Activated naive CD8-positive, alpha-beta T cell treated with anti-CD3 and anti-CD28 coated beads, Interleukin-2, amount 50 U/mL, for 16 hours (primary cell): ENCODE results near the gene PTPRR.
"Not testable (repeated sequence)": the region's sequence is repeated elsewhere in the genome, so short reads cannot be mapped to it uniquely, and the experiment has no call there.

Experiments
- DNase-seq: peaks from one replicate; pipeline ENCODE4 v3.0.0-alpha.2; 2020; ENCODE audit warnings: low read depth, low spot score

The PTPRR gene

DNA sequence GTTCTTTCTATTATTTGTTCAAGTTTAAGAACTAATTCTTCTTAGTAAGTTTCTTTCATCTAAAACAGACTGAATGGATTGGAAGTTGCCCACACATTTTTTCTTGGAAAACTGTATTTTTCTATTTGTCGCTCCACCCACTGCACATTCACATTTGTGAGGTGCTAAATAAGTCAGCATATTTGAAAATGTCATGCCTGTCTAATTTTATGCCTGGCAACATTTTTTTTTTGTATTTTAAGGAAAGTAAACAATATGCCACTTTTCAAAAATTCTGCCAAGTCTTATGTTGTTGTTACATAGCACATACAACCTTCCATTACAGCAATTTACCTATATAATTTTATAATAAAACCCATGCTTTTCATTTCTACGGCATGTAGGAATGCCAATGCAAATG lies 170.6 kb downstream of the PTPRR start:
- no peak for DNase-seq

DNA sequence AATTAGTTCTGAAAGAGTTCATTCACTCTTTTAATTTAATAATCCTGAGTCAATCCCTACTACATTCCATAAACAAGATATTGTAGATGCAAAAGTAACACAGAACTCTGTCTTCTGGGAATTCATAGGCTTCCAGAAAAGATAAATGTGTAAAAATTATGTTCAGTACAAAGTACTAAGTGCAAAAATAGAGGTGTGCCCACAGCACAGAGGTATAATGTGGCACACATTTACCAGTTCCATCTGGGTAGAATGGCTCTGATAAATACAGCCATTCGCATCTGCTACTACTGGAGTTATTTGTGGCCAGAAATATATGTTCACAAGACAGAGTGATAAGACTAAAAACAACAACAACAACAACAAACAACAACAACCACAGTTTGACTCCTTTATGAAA lies 171.7 kb downstream of the PTPRR start:
- DNase-seq = no peak

DNA sequence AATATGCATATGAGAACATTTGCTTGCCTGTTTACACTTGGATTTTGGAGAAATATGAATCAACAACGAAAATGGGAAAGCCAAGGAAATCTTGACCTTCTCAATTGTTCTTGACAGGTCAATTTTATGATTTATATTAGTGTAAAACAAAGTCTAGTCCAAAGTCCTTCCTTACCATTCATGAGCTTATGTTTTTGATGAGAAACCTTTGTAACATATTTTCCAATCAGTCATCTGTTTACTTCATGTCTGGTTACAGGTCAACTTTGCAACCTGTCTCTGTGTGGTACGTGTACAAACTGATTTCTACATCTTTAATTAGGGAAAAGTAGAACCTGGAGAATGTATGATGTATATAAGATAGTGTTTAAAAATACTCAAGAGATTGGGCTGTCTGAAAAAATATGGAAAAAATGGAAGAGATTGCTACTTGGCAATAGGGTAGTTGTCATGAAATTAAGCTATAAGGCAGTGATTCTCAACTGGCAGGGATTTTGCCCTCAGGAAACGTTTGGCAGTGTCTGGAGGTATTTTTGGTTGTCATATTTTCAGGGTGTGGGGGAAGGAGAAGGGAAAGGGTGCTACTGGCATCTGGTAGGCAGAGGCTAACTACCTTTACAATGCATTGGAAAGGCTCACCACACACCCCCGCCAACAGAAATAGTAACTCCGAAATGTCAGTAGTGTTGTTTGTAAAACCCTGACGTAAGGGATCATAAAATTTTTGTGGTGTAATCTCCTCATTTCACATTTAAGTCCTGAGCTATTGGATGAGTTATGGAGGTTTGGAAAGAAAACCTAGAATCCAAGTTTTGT lies 172.9 kb downstream of the PTPRR start:
- DNase-seq = no peak

DNA sequence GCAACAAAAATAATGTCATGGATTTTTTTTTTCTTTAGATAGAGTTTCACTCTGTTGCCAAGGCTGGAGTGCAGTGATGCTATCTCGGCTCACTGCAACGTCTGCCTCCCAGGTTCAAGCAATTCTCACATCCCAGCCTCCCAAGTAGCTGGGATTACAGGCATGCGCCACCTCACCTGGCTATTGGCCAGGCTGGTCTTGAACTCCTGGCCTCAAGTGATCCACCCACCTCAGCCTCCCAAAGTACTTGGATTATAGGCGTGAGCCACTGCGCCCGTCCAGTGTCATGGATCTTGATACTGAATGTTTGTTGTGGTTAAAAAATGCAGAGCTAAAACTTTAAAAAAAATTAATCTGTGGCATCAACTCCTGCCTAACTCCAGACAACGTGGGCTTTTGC lies 175.5 kb downstream of the PTPRR start:
- DNase-seq = no peak

DNA sequence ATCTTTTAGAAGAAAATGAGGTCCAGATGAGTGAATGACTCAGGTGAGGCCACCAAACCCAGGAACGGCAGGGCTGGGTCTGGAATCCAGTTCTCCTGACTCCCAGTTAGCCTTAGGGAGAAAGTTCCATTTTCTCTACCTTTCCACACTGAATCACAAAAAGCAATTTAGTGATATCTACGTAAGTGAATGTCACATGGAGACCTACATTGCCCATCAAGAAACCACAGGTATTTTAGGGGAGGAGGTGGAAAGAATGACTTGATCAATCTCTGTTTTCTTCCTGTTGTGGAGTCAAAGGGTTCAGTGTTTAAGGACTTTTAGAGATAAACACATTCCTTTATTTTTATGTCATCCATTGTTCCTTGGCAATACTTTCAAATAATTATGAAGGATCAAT lies 176.4 kb downstream of the PTPRR start:
- no peak for DNase-seq

DNA sequence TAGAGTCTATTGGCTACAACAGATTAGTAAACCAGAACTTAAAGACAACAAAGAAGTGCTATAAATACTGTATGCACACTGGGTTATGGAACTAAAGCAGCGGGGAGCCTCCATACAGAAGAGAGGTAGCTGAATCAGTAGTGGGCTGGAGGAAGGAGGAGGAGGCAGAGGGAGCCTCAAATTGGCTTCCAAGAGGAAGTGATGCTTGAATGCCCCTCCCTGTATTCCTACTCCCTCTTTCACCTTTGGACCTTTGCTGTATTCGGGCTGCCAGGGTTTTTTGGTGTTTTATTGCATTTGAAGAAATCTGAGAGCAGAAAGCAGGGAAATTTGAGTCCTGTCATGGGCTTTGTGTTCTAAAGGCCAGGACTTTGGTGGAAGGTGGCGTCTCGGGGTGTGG lies 179.3 kb downstream of the PTPRR start:
- no peak for DNase-seq

DNA sequence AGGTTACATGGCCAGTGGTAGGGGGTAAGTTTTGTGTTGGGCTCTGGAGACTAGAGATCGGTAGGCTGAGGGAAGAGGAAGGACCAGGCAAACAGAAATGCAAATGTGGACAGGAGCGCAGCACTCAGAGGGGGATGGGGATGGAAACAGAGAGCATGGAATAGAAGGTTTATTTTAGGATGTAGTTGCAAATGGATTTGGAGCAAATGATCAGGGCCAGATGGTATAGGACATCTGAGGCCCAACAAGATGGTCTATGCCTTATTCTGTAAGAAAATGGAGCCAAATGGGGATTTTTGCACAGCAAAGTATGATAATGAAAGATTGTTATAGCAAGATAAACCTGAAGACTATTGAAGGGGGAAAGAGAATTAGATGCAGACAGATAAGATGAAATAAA lies 180.8 kb downstream of the PTPRR start:
- no peak for DNase-seq

DNA sequence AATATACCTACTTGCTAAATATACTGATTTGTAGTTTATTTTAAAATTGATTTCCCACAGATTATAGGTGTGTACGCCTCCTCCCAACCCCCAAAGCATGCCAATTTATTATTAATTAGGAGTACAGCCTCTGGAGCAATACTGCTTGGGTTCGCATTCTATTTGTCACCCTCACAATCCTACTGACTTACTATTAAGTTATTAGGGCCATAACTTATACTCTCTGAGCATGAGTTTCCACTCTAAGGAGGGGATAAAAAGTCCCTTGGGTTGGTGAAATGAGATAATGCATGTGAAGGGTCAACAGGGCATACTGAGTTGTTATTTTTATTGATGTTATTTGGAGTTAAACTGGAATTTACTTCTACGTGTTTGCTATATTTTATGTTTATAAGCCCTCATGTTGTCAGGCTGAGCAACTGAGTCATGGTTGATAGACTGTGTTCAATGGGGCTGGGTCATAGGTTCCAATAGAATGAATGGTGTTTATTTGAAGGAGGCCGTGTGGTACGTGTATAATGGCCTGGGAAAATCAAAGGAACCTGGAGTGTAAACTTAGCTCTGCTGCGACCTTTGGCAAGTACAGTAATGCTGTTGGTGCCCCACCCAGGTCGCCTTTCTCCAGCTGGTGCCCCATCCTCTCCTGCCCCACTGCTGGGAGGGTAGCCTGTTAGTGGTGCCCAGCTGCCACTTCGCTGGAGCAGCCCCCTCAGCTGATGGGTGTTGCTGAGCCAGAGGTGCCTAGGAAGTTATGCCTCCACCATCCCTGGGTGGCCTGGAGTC lies 184.0 kb downstream of the PTPRR start:
- no peak for DNase-seq

DNA sequence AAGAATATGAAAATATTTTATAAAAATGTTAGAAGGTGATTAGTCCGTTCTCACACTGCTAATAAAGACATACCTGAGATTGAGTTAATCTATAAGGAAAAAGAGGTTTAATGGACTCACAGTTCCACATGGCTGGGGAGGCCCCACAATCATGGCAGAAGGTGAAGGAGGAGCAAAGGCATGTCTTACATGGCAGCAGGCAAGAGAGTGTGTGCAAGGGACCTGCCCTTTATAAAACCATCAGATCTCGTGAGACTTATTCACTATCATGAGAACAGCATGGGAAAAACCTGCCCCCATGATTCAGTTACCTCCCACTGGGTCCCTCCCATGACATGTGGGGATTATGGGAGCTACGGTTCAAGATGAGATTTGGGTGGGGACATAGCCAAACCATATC lies 185.3 kb downstream of the PTPRR start:
- not testable (repeated sequence) for DNase-seq

DNA sequence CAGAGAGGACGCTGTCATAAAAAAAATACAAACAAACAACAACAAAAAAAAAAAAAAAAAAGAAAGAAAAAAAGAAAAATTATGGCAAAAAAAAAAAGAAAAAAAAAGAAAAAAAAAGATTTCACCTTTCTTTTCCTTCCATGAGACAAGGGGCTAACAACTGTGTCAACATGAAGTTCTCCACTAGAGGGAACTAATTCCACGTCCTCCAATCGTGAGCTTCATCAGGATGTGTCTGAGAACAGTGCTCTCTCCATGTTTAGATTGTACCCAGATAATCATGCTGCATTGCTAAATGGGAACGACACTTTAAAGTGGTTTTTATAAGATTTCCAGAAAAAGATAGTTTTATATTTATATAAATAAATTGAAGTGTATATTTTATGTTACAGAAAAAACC lies 187.2 kb downstream of the PTPRR start:
- no peak for DNase-seq

DNA sequence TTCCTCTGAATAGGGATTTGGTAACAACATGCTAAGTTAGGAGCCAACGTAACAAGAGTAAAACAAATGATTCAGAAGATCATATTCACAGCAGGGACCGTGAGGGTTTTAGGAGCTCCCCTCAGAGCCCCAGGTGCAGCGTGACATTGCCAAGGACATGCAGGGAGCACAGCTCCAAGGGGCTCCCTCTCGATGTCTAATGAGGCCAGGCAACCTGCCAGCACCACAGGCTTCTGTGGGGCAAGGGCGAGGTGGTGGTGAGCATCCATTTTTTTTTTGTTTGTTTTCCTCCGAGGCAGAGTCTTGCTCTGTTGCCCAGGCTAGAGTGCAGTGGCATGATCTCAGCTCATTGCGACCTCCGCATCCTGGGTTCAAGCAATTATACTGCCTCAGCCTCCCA lies 188.3 kb downstream of the PTPRR start:
- DNase-seq = no peak

DNA sequence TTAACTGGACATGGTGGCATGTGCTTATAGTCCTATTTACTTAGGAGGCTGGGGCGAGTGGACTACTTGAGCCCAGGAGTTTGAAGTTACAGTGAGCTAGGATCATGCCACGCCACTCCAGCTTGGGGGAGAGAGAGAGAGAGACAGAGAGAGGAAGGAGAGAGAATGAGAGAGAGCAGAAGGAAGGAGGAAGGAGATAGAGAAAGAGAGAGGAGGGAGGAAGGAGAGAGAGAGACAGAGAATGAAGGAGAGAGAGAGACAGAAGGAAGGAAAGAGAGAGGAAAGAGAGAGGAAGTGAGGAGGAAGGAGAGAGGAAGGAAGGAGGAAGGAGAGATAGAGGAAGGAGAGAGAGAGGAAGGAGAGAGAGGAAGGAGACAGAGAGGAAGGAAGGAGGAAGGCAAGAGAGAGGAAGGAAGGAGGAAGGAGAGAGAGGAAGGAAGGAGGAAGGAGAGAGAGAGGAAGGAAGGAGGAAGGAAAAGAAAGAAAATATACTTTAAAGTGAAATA lies 189.8 kb downstream of the PTPRR start:
- DNase-seq = no peak

DNA sequence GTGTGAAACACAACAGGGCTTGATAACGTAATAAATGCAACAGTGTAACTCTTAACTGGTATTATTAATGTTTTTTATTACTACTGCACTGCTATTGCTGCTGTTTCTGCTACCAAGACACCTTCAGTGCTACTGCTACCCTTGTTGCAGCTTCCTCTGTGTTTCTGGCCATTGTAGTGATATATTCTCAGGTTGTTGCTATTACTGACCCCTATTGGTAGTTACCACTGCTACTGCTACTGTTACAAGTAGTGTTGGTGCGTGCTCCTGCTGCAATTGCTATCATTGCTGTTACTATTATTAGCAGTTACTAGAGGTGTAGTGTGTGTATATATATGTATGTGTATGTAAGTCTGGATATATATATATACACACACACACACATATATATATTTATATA lies 196.1 kb downstream of the PTPRR start:
- DNase-seq = no peak

DNA sequence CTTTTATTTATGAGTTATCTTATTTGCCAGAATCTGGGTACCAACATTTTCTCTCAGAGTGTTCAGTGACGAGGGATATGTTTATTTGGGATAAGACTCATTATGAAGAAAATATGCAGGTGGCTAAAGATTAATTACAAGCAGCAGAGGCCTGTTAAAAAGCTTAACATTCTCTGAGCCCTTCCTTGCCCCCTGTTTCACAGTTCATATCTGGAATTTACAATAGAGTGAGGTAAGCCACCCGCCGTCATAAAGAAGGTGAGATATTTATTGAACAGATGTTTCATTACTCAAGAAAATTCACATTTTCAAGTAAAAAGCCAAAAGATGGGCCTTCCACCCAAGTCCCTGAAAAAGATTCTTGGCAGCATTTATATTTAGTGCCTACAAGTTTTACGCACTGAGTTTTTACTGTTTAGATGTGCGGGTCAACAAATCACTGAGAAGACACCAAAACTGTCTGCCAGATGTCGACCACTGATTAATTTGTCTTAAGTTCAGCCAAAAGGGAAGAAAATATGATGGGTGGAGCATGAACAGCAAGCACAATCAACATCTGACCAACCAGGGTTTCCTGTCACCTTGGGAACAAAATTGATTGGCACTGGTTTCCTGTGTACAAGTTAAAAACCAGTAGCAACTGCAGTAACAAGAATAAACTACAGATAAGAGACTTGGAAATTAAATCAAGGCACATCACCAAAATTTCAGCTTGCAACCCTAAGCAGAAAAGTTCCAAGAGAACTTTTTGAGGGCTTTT lies 197.8 kb downstream of the PTPRR start:
- DNase-seq = no peak

DNA sequence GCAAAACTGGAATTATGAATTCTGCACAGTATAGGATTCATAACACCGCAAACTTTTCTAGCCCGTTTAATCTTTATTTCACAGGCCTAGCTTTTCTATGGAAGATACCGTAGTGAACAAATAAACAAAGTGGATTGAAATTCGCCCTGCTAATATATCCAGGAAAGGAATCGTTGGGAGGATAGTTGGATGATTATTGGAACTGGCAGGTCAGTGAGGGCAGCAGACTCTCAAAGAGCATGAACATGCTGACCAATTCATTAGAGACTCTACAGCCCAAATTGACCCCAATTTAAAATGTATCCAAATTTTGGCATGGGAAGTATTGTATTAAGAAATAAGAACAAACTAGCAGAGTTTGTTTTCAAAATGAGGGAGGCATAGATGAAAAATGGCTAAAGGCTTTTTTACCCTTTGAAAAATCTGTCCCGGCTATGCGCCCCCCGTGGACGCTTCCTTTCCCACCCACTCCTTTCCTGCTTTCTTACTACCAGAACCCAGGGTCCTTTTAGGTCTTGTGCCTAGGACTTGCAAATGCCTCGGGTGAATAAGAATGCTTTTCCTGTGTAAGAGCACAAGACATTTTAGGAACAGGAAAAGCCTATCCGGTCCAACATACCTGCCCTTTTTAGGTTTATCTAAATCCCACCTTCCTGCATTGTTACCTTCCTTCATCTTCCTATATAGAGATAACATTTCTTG lies 198.7 kb downstream of the PTPRR start:
- no peak for DNase-seq

DNA sequence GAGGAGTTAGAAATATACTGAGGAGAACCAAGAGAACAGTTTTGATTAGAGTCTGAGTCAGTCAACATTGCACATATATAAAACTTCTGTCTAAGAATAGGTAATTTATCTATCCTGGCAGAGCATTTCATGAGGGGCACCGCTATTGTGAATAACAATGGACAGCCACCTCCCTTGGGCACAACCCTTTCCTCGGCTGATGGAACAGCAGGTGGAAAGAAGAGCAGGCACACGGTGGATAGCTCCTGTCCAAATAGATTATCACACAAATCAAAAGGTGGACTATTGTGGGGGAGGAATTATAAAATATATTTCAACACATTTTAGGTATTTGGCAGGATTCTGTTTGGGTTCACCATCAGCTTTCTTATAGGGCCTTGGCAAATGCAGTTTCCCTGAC lies 199.3 kb downstream of the PTPRR start:
- no peak for DNase-seq

DNA sequence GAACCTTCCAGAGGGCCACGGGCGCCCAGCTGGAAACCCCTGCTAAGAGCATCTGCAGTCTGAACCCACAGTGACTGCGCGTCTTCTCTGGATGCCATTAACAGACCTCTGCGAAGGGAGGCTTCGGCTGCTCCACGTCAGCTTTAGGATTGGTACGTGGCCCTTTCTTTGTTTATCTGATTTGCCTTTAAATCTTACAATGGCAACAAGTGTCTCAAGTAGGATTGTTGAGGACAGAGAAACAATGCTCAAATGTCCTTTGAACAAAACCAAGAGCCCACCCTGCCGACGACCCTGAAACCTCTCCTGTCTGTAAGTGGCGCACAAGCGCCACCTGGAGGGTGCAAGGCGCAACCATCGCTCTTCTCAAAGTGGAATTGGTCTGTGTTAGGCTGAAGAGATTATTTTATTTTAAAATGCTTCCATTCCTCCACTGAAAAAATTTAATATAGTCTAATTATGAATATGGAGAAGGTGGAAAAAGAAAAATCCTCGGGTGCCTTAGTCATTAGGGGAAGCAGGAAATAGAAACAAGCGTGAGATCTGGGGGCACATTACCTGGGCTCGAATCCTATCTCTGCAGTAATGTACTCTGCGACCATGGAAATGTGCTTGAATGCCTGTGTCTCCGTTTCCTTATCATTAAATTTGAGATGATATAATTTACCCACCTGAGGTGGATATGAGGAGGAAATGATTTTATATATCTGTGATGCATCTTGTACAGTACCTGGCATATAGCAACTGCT lies 200.7 kb downstream of the PTPRR start:
- no peak for DNase-seq

DNA sequence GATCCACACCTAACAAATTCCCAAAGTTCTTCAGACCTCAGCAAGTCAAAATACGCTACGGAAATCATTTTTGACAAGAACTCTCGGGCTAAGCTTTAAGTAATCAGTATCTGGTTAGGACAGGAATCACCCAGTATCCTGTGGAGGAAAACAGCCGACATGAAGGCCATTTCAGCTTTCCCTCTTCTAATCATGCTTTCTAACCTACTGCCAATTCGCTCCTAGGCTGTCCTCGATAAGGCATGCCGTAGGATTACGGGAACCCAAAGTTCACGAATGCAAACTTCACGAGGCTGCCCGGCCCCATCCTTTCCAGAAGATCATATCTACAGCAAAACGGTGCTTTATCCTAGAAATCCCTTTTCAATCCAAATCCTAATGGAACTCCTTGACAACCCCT lies 201.5 kb downstream of the PTPRR start:
- no peak for DNase-seq

DNA sequence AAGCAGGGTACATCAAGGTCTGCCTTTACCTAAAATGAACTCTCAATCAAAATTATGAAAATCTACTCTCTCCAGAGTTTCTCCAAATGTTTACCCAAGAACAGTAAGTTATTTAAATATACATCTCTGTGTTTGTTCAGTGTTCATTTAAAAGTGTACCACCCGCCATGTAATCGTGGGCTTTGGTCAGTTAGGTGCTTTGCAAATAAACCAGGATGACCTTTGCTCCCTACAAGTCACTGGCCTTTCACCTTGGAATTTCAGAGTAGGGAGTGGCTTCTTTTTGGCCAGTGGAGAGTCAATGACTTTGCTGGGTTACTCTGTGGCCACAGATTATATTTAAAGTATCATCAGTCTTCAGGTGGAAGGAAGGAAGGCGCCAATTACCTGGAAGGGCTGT lies 208.7 kb downstream of the PTPRR start:
- DNase-seq = no peak

DNA sequence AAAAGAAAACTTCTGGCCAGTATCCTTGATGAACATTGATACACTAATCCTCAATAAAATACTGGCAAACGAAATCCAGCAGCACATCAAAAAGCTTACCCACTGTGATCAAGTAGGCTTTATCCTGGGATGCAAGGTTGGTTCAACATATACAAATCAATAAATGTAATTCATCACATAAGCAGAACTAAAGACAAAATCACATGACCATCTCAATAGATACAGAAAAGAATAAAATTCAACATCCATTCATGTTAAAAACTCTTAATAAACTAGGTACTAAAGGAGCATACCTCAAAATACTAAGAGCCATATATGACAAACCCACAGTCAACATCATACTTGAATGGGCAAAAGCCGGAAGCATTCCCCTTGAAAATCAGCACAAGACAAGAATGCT lies 211.5 kb downstream of the PTPRR start:
- no peak for DNase-seq

DNA sequence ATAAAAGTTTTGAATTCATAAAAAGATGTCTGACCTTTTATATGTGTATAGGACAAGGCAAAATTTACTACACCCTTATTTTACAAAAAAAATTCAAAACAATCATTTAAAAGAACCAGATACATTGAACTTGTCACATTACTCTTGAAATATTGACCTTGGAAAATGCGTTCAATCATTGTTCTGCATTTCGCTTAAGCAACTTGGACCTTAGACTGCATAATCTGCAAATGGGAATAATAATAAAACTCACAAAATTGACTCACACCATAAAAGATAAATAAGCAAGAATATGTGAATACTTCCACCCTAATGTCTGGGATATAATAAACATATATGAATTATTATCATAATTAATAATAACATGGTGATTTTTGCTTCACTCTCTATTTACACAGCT lies 213.9 kb downstream of the PTPRR start:
- no peak for DNase-seq
